ELR (cell line): ENCODE measurements around the gene ACOT2.

Experiments used
- DNase-seq: peaks from one replicate; pipeline ENCODE4 v3.0.0-alpha.2; 2015; ENCODE audit warnings: low read depth

Gene ACOT2

DNA sequence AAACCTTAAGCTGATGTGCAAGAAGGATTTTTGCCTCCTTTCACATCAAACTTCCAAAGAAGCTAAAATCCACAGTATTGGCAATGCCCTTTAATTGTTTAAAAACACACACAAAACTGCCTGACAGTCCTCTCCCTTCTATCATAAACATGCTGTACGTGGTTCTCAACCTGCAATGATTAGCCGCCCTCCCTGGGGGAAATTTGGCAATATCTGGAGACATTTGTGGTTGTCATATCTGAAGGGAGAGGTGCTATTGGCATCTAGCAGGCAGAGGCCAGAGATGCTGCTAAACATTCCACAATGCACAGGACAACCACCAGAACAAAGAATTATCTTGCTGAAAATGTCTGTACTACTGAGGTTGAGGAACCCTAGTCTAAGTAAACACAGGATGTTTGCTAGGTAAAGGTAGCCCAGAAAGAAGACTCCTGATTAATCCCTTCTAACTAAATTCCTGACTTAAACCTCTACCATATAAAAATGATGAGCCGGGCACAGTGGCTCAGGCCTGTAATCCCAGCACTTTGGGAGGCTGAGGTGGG lies 44.5 kb downstream of the ACOT2 start:
- DNase-seq: no peak

DNA sequence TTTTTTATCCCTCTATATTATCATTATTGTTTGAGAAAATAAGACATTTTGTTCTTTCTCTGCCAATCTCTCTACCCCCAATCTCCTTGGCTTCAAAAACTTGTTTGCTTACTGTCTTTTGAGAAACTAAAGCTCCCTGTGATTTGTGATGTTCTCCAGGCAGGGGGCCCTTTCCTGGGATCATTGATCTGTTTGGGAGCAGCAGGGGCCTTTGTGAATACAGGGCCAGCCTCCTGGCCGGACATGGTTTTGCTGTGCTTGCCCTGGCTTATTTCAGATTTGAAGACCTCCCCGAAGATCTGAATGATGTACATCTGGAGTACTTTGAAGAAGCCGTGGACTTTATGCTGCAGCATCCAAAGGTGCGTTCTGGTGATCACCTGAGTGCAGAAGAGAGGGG lies 47.8 kb downstream of the ACOT2 start:
- DNase-seq: no peak

DNA sequence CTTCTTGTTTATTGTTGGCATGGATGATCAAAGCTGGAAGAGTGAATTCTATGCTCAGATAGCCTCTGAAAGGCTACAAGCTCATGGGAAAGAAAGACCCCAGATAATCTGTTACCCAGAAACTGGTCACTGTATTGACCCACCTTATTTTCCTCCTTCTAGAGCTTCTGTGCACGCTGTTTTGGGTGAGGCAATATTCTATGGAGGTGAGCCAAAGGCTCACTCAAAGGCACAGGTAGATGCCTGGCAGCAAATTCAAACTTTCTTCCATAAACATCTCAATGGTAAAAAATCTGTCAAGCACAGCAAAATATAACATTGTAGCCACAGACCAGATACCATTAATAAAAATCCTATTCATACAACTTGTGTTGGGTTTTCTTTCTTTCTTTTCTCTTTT lies 50.5 kb downstream of the ACOT2 start:
- DNase-seq: no peak

DNA sequence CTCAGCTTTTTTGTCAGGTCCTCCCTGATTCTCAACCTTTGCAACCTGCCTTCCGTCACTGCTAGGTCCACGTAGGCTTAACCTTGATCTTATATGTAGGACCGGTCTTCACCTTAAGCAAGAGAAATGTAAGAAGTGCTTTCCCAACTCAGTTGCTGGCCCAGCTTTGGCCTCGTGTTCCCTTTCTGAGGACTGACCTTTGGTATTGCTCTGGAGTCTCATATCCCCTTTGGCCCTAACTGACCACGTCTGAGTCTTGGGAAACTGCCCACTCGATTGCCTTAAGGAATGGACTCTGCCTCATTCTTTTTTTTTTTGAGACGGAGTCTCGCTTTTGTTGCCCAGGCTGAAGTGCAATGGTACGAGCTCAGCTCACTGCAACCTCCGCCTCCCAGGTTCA lies 51.3 kb downstream of the ACOT2 start:
- no peak for DNase-seq

DNA sequence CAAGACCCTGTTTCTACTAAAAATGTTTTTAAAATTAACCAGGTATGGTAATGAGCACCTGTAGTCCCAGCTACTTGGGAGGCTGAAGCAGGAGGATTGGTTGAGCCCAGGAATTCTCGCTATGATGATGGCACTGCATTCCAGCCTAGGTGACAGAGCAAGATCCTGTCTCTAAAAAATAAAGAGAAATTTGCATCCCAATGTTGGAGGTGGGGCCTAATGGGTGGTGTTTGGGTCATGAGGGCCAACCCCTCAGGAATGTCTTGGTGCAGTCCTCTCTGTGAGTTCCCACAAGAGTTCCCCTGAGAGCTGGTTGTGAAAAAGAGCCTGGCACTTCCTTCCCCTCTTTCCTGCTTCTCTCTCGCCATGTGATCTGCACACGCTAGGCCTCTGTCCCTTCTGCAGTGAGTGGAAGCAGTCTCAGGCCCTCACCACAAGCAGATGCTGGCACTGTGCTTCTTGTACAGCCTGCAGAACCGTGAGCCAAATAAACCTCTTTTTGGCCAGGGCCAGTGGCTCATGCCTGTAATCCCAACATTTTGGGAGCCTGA lies 54.6 kb downstream of the ACOT2 start:
- DNase-seq: no peak
